Pons (tissue), 1 donor: ENCODE data around the gene DNAJC25.
"Not testable (repeated sequence)": the region's sequence is repeated elsewhere in the genome, so short reads cannot be mapped to it uniquely, and the experiment has no call there.

Source experiments
- DNase-seq: peaks from one replicate; pipeline ENCODE4 v3.0.0-alpha.2; 2016; ENCODE audit warnings: low spot score

The DNAJC25 gene

GRCh38 chr9:111631214-111631971 is at the start of gene DNAJC25:
DNAJC25 (plus strand) TSS chr9:111631334; CDS start chr9:111631408, 74 bp downstream.
- peak; percentile 98 for DNase-seq

GRCh38 chr9:111582888-111583287 is 48.2 kb upstream of the DNAJC25 start:
- no peak for DNase-seq

- no peak for DNase-seq
These were observed 44.8 kb upstream of the DNAJC25 start for GRCh38 chr9:111586378-111586777.

- DNase-seq, result no peak
These were observed 42.3 kb upstream of the DNAJC25 start for GRCh38 chr9:111588846-111589245.

GRCh38 chr9:111597852-111598732 is 33.0 kb upstream of the DNAJC25 start:
- DNase-seq, result peak; percentile 45

DNA sequence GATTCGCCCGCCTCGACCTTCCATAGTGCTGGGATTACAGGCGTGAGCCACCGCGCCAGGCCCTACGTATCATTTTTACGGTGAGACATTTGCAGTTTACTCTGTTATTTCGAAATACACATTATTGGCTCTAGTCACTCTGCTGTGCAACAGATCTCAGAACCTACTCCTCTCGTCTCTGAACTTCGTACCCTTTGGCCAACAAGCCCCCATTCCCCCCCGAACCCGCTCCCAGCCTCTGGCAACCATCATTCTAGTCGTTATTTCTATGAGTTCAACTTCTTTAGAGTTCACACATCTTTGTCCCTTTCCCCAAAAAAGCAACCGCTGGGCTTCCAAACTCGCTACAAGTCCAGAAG is 32.4 kb upstream of the DNAJC25 start:
- DNase-seq, result no peak

GRCh38 chr9:111599092-111599954 is 31.8 kb upstream of the DNAJC25 start, which contains the start of gene PTGR1:
PTGR1 (minus strand) TSS chr9:111599647; CDS start chr9:111597422, 2,225 bp downstream.
- peak; percentile 54 for DNase-seq

DNA sequence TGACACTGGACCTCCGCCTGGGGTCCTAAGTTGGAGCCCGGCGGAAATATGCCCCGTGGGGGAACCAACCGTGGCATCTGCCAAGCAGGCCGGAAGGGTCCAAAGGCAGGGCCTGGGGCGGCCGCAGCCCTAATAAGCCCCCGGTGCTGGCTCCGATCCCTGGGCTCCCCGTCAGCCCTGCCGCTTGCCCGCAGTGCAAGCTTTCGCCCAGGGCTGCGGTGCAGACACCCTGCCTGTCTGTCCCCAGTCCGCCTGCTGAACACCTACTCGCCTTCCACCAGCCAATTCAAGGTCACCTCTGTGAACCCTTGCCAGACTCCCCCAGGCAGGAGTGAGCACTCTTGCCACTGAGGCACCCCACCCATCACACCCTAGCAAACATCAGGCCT is 31.2 kb upstream of the DNAJC25 start:
- no peak for DNase-seq

GRCh38 chr9:111601237-111602018 is 29.7 kb upstream of the DNAJC25 start:
- DNase-seq, result no peak

- no peak for DNase-seq
These were observed 28.1 kb upstream of the DNAJC25 start for GRCh38 chr9:111603041-111603440.

DNA sequence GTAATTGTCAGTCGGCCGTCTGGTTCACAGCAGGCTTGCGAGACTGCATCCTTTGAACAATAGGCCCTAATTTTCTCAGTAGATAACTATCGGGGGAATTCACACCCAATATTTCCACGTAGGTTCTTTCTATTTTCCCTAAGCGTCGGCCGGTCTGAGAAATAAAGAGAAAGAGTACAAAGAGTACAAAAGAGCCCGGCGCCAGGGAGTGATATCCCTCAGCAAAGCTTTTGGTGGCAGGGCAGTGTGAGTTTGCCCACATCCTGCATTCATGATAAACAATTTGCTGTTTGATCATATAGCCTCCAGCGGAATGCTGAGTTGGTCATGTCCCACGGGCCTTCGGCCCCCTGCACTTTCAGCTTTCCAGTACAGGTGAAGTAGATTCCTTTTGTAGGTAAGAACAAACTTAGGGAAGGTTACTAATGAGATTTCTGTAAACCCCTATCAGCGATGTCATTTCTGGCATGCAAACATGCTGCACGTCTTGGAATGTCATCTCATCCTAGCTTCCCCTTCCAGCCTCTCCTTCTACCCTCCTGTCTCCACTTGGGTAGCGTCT is 27.0 kb upstream of the DNAJC25 start:
- DNase-seq, result no peak

DNA sequence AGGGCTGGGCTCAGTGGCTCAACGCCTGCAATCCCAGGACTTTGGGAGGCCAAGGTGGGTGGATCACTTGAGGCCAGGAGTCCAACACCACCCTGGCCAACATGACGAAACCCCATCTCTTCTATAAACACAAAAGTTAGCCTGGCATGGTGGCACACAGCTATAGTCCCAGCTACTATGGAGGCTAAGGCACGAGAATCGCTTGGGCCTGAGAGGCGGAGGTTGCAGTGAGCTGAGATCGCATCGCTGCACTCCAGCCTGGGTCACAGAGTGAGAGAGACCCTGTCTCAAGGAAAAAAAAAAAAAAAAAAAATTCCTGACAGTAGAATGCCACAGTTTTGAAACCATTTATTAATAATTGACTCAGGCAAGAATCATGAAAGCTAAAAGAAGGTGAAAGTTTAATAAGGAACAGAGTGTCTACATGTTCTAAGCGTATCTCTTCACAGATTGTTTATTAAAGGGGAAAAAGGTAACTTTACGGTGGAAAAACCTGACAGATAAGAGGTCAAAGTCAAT is 26.0 kb upstream of the DNAJC25 start:
- DNase-seq, result no peak

GRCh38 chr9:111610149-111610548 is 21.0 kb upstream of the DNAJC25 start:
- DNase-seq, result no peak

DNA sequence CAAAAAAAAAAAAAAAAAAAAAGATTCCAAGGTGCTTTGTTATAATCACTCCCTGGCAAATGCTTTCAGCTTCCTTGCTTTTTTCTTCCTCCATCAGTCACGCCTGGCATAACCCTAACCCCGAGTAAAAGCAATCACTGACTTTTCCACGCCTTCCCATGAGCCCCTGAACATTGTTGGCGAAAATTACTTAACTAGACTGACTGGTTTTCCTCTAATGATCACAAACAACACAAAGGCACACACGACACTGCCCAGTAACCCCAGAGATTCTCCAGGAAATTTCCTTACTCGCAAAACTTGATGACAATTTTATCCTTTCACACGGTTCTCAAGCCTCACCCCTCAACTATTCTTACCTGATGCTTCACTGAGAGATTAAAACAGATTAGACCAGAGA is 20.3 kb upstream of the DNAJC25 start:
- no peak for DNase-seq

DNA sequence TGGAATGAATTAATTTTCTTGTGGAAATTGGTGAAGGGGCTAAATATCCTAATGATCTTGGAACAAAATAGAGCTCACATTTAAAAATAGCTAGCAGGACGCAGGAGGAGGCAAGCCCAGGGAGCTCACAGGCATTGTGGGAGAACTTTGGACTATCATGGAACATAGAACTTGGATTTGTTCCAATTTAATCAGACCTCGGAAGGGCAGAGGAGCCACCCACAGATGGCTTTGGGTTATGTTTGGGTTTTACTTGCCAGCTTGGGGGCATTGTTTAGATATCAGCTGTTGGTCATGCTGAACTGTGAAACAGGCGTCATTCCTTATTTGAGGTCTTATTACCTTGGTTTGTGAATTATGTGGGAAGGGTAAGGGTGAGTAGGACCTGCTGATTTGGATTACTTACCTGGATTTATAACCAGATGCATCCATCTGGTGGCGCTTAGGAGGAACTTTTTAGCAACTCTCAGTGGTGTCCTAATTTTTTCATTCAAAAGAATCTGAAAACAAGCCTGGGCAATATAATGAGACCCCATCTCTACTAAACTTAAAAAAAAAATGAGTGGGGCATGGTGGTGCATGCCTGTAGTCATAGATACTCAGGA is 17.6 kb upstream of the DNAJC25 start:
- no peak for DNase-seq

DNA sequence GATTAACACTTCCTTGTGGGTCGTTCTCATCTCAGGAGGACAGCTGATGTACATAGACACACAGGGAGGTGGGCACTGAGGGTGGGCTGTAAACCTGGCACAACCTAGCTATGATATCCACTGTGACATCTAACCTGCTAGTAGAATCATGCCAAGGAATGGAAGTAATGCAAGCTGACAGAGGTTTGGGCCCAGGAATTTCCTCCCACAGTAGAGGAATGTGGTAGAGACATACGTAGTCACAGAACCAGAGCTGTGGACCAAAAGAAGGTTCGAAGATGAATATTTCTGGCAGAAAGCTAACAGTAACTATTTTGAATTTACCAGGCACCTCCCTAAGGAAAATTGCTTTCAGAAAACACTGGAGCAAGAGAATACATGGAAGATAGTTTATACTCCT is 15.2 kb upstream of the DNAJC25 start:
- no peak for DNase-seq

- not testable (repeated sequence) for DNase-seq
These were observed 13.8 kb upstream of the DNAJC25 start for GRCh38 chr9:111617349-111617748.

- DNase-seq, result peak; percentile 62
These were observed 9.1 kb upstream of the DNAJC25 start for GRCh38 chr9:111621895-111622480.

GRCh38 chr9:111622626-111623025 is 8.5 kb upstream of the DNAJC25 start:
- no peak for DNase-seq
